DND-41 (cell line): ENCODE data around the gene STON1.

ENCODE experiments used
- ATAC-seq: fragments of 200-7000 bp; cut with Tn5 transposase; 3 replicates; pipeline ENCODE4 v1.9.1; 2021; ENCODE audit warnings: low read depth; ENCODE audit not compliant: insufficient read depth
- DNase-seq: peaks from one replicate; pipeline ENCODE4 v3.0.0-alpha.2; 2020
- H2AFZ ChIP-seq: 2 replicates; pipeline ENCODE4 v1.6.0; 2012; ENCODE audit warnings: low read depth, low read length
- H3K27ac ChIP-seq: 2 replicates; pipeline ENCODE4 v1.5.1; 2012; ENCODE audit warnings: low read length, inconsistent platforms
- H3K27me3 ChIP-seq: fragments of 200-600 bp; sonication (generic); 2 replicates; pipeline ENCODE4 v1.6.0; 2012; ENCODE audit warnings: low read length, mild to moderate bottlenecking, inconsistent platforms; ENCODE audit not compliant: insufficient read depth, poor library complexity
- H3K36me3 ChIP-seq: 2 replicates; pipeline ENCODE4 v1.5.1; 2012; ENCODE audit warnings: low read length, inconsistent platforms; ENCODE audit not compliant: insufficient read depth
- H3K4me1 ChIP-seq: 2 replicates; pipeline ENCODE4 v1.5.1; 2012; ENCODE audit warnings: mild to moderate bottlenecking, low read length; ENCODE audit not compliant: insufficient read depth
- H3K4me2 ChIP-seq: 2 replicates; pipeline ENCODE4 v1.6.0; 2012; ENCODE audit warnings: mild to moderate bottlenecking, moderate library complexity, low read length, inconsistent platforms; ENCODE audit not compliant: insufficient read depth
- H3K4me3 ChIP-seq, 2 experiments: fragments of 200-600 bp in 1 of 2; shearing (Covaris generic) in 1 of 2; 2 replicates each; pipeline ENCODE4 v1.5.1; 2012 to 2016; ENCODE audit warnings: inconsistent platforms in 2 of 2, low read length in 2 of 2, mild to moderate bottlenecking in 2 of 2, low read depth in 1 of 2, moderate library complexity in 1 of 2
- H3K79me2 ChIP-seq: 2 replicates; pipeline ENCODE4 v1.6.0; 2012; ENCODE audit warnings: low read length, inconsistent platforms; ENCODE audit not compliant: insufficient read depth
- H3K9ac ChIP-seq: 2 replicates; pipeline ENCODE4 v1.6.0; 2012; ENCODE audit warnings: low read depth, mild to moderate bottlenecking, inconsistent platforms, low read length, moderate library complexity
- H3K9me3 ChIP-seq: 2 replicates; pipeline ENCODE4 v1.5.1; 2012; ENCODE audit warnings: low read length, moderate library complexity, mild to moderate bottlenecking, inconsistent platforms; ENCODE audit not compliant: insufficient read depth, severe bottlenecking
- H4K20me1 ChIP-seq: 2 replicates; pipeline ENCODE4 v1.6.0; 2012; ENCODE audit warnings: low read length; ENCODE audit not compliant: insufficient read depth
- CTCF ChIP-seq: IDR thresholded peaks from 2 replicates; pipeline ENCODE4 v1.5.1; 2012; ENCODE audit warnings: borderline replicate concordance, low read length, moderate library complexity, mild to moderate bottlenecking; ENCODE audit not compliant: poor library complexity, severe bottlenecking; ENCODE audit errors: extremely low read depth
- EZH2 ChIP-seq: IDR thresholded peaks from 3 replicates; pipeline ENCODE4 v1.6.1; 2012; ENCODE audit warnings: borderline replicate concordance, low read depth, mild to moderate bottlenecking, moderate library complexity, low read length, inconsistent platforms; ENCODE audit not compliant: severe bottlenecking

Gene STON1

GRCh38 chr2:48558456-48558855, 28.5 kb downstream of the STON1 start:
- H2AFZ ChIP-seq, result no peak overlapping the region
- H3K79me2 ChIP-seq, result no peaks in the 10 kb centered on the region
- no peak overlapping the region for H3K4me2 ChIP-seq
- no peaks in the 10 kb centered on the region for H3K27me3 ChIP-seq
- no peak overlapping the region for H3K27ac ChIP-seq
- no peak for DNase-seq
- no peaks in the 10 kb centered on the region for H3K4me1 ChIP-seq
- H3K9ac ChIP-seq, result no peak overlapping the region
- no peak for ATAC-seq
- no peaks in the 10 kb centered on the region for H4K20me1 ChIP-seq
- no peaks in the 10 kb centered on the region for H3K36me3 ChIP-seq
- no peak for TF ChIP-seq EZH2
- no peak for TF ChIP-seq CTCF
- H3K4me3 ChIP-seq, result no peak overlapping the region
- H3K9me3 ChIP-seq, result no peaks in the 10 kb centered on the region

- TF ChIP-seq EZH2, result no peak
- TF ChIP-seq CTCF, result no peak
- Histone ChIP-seq H3K27ac (no peak overlapping the region), H3K36me3 (no peaks in the 10 kb centered on the region), H2AFZ (no peak overlapping the region), H3K4me2 (no peak overlapping the region), H4K20me1 (no peaks in the 10 kb centered on the region), H3K27me3 (no peaks in the 10 kb centered on the region), H3K9me3 (no peaks in the 10 kb centered on the region), H3K4me1 (no peaks in the 10 kb centered on the region), H3K9ac (no peak overlapping the region), H3K4me3 (no peak overlapping the region), H3K79me2 (no peaks in the 10 kb centered on the region)
- DNase-seq, result peak; percentile 17
- ATAC-seq, result peak; percentile 72
Measured at GRCh38 chr2:48560546-48561209, 30.7 kb downstream of the STON1 start.

- Histone ChIP-seq H3K9ac (no peak overlapping the region), H3K27ac (no peak overlapping the region), H3K4me3 (no peak overlapping the region), H3K9me3 (no peaks in the 10 kb centered on the region), H3K36me3 (no peaks in the 10 kb centered on the region), H3K27me3 (no peaks in the 10 kb centered on the region), H3K79me2 (no peaks in the 10 kb centered on the region), H4K20me1 (no peaks in the 10 kb centered on the region), H2AFZ (no peak overlapping the region), H3K4me1 (no peaks in the 10 kb centered on the region), H3K4me2 (no peak overlapping the region)
- no peak for DNase-seq
- TF ChIP-seq EZH2 (no peak), CTCF (no peak)
- no peak for ATAC-seq
Measured at GRCh38 chr2:48562281-48562680, 32.3 kb downstream of the STON1 start.
